ENCODE data around the gene F7.

DNA sequence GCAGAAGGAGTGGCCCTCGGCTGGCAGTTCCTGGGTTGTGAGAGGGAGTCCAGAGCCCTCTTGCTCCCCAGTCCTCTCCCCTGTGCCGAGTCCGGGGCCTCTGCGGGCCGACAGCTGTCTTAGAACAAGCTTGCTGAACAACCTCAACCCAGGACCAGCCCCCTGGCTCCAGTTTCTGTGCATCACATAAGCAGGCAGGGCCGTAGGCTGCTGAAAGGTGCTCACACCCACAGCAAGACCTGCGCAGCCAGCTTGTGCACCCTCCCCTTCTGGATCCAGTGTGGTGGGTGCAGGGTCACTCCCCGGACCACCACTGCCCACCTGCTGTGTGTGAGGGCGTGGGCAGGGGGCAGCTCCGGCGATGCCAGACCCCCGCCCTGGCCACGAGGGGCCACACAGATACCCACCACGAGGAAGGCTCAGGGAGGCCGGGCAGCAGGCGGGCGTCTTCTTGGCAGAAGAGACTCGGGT lies 25.2 kb upstream of the F7 start:
- TF ChIP-seq KLF16 (tag by site-specific recombination; IDR thresholded peaks at IDR 0.05) (no peak), ZBTB7A (tag by site-specific recombination; IDR thresholded peaks at IDR 0.05; ENCODE audit: low read depth) (no peak), ZNF37A (tag by site-specific recombination; IDR thresholded peaks at IDR 0.05) (no peak)
- TF ChIP-seq, protein P1, sequence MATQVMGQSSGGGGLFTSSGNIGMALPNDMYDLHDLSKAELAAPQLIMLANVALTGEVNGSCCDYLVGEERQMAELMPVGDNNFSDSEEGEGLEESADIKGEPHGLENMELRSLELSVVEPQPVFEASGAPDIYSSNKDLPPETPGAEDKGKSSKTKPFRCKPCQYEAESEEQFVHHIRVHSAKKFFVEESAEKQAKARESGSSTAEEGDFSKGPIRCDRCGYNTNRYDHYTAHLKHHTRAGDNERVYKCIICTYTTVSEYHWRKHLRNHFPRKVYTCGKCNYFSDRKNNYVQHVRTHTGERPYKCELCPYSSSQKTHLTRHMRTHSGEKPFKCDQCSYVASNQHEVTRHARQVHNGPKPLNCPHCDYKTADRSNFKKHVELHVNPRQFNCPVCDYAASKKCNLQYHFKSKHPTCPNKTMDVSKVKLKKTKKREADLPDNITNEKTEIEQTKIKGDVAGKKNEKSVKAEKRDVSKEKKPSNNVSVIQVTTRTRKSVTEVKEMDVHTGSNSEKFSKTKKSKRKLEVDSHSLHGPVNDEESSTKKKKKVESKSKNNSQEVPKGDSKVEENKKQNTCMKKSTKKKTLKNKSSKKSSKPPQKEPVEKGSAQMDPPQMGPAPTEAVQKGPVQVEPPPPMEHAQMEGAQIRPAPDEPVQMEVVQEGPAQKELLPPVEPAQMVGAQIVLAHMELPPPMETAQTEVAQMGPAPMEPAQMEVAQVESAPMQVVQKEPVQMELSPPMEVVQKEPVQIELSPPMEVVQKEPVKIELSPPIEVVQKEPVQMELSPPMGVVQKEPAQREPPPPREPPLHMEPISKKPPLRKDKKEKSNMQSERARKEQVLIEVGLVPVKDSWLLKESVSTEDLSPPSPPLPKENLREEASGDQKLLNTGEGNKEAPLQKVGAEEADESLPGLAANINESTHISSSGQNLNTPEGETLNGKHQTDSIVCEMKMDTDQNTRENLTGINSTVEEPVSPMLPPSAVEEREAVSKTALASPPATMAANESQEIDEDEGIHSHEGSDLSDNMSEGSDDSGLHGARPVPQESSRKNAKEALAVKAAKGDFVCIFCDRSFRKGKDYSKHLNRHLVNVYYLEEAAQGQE (tag by site-specific recombination; IDR thresholded peaks at IDR 0.05), result no peak
- TF ChIP-seq, protein P2, sequence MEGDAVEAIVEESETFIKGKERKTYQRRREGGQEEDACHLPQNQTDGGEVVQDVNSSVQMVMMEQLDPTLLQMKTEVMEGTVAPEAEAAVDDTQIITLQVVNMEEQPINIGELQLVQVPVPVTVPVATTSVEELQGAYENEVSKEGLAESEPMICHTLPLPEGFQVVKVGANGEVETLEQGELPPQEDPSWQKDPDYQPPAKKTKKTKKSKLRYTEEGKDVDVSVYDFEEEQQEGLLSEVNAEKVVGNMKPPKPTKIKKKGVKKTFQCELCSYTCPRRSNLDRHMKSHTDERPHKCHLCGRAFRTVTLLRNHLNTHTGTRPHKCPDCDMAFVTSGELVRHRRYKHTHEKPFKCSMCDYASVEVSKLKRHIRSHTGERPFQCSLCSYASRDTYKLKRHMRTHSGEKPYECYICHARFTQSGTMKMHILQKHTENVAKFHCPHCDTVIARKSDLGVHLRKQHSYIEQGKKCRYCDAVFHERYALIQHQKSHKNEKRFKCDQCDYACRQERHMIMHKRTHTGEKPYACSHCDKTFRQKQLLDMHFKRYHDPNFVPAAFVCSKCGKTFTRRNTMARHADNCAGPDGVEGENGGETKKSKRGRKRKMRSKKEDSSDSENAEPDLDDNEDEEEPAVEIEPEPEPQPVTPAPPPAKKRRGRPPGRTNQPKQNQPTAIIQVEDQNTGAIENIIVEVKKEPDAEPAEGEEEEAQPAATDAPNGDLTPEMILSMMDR (tag by site-specific recombination; IDR thresholded peaks at IDR 0.05), result no peak
- TF ChIP-seq, protein P3, sequence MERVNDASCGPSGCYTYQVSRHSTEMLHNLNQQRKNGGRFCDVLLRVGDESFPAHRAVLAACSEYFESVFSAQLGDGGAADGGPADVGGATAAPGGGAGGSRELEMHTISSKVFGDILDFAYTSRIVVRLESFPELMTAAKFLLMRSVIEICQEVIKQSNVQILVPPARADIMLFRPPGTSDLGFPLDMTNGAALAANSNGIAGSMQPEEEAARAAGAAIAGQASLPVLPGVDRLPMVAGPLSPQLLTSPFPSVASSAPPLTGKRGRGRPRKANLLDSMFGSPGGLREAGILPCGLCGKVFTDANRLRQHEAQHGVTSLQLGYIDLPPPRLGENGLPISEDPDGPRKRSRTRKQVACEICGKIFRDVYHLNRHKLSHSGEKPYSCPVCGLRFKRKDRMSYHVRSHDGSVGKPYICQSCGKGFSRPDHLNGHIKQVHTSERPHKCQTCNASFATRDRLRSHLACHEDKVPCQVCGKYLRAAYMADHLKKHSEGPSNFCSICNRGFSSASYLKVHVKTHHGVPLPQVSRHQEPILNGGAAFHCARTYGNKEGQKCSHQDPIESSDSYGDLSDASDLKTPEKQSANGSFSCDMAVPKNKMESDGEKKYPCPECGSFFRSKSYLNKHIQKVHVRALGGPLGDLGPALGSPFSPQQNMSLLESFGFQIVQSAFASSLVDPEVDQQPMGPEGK (tag by site-specific recombination; IDR thresholded peaks at IDR 0.05), result no peak
- TF ChIP-seq, protein P4, sequence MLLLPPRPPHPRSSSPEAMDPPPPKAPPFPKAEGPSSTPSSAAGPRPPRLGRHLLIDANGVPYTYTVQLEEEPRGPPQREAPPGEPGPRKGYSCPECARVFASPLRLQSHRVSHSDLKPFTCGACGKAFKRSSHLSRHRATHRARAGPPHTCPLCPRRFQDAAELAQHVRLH (tag by site-specific recombination; IDR thresholded peaks at IDR 0.05), result no peak

Data from HEK293 (cell line).